Endothelial cell of umbilical vein (primary cell): ENCODE measurements around the gene PTPRK.

Source experiments
- EZH2 ChIP-seq: IDR thresholded peaks from 2 replicates; pipeline ENCODE4 v1.6.1; 2012; ENCODE audit warnings: borderline replicate concordance, low read depth, mild to moderate bottlenecking, moderate library complexity, low read length, inconsistent platforms; ENCODE audit not compliant: severe bottlenecking
- FOS ChIP-seq: IDR thresholded peaks from 2 replicates; pipeline ENCODE4 v1.6.1; 2011; ENCODE audit warnings: mild to moderate bottlenecking, low read length, moderate library complexity, borderline replicate concordance; ENCODE audit not compliant: insufficient read depth
- GATA2 ChIP-seq: IDR thresholded peaks from 2 replicates; pipeline ENCODE4 v1.7.0; 2011; ENCODE audit warnings: low read depth, mild to moderate bottlenecking, moderate library complexity, mixed read lengths, low read length; ENCODE audit not compliant: insufficient read length, insufficient read depth
- JUN ChIP-seq: IDR thresholded peaks from 2 replicates; pipeline ENCODE4 v1.6.1; 2011; ENCODE audit warnings: borderline replicate concordance, low read depth; ENCODE audit not compliant: insufficient read length, insufficient read depth
- MAX ChIP-seq: IDR thresholded peaks from 2 replicates; pipeline ENCODE4 v1.6.1; 2011; ENCODE audit not compliant: insufficient read depth, insufficient read length
- POLR2A ChIP-seq: IDR thresholded peaks from 2 replicates; pipeline ENCODE4 v1.6.1; 2012; ENCODE audit warnings: low read depth, mild to moderate bottlenecking, control low read depth, low read length
- POLR2AphosphoS5 ChIP-seq: IDR thresholded peaks from 2 replicates; pipeline ENCODE4 v1.6.1; 2012; ENCODE audit warnings: low read depth, mild to moderate bottlenecking, control low read depth, low read length, moderate library complexity; ENCODE audit not compliant: insufficient read depth
- TF ChIP-seq, protein P1 (sequence below), 2 donors: IDR thresholded peaks; 1 replicate in 1 of 2; 2 replicates in 1 of 2; pipeline ENCODE4 v1.5.1; 2011; ENCODE audit warnings: low read length in 2 of 2, mild to moderate bottlenecking in 2 of 2, moderate library complexity in 2 of 2, control low read depth in 1 of 2, inconsistent platforms in 1 of 2, low read depth in 1 of 2; ENCODE audit not compliant: insufficient read depth in 1 of 2; ENCODE audit errors: extremely low read depth in 1 of 2

- TF ChIP-seq, protein P1, sequence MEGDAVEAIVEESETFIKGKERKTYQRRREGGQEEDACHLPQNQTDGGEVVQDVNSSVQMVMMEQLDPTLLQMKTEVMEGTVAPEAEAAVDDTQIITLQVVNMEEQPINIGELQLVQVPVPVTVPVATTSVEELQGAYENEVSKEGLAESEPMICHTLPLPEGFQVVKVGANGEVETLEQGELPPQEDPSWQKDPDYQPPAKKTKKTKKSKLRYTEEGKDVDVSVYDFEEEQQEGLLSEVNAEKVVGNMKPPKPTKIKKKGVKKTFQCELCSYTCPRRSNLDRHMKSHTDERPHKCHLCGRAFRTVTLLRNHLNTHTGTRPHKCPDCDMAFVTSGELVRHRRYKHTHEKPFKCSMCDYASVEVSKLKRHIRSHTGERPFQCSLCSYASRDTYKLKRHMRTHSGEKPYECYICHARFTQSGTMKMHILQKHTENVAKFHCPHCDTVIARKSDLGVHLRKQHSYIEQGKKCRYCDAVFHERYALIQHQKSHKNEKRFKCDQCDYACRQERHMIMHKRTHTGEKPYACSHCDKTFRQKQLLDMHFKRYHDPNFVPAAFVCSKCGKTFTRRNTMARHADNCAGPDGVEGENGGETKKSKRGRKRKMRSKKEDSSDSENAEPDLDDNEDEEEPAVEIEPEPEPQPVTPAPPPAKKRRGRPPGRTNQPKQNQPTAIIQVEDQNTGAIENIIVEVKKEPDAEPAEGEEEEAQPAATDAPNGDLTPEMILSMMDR (IDR thresholded peaks at IDR 0.05; ENCODE audit: extremely low read depth in 1 of 2, insufficient read depth in 1 of 2, low read depth in 1 of 2, low read length in 2 of 2) = no peak
- TF ChIP-seq EZH2 (no peak), JUN (no peak), POLR2A (no peak), POLR2AphosphoS5 (no peak), FOS (no peak), MAX (no peak), GATA2 (no peak)
Observed at GRCh38 chr6:128525406-128525805, 5.0 kb upstream of the PTPRK start.
